Spleen (tissue), 7 donors: Measurements from ENCODE around the gene PLA2G4A.

Experiments
- POLR2A ChIP-seq, 3 donors: fragments of 450-650 bp; IDR thresholded peaks; one replicate each; pipeline ENCODE4 v1.5.1; 2017; ENCODE audit warnings: antibody characterized with exemption in 3 of 3, mild to moderate bottlenecking in 1 of 3
- POLR2AphosphoS5 ChIP-seq, 3 donors: sonication (generic); formaldehyde crosslinking; IDR thresholded peaks; one replicate each; pipeline ENCODE4 v1.5.1; 2017; ENCODE audit warnings: antibody characterized with exemption in 3 of 3
- TF ChIP-seq, protein P1 (sequence below), 11 experiments: fragments of 200-600 bp in 7 of 11; fragments of 450-650 bp in 4 of 11; sonication (generic) in 4 of 11; IDR thresholded peaks in 8 of 11; conservative IDR thresholded peaks in 3 of 11; 1 replicate in 7 of 11; 2 replicates in 4 of 11; pipeline versions ENCODE4 v1.4.0 to v1.8.0; 2016 to 2021; ENCODE audit warnings: antibody characterized with exemption in 11 of 11, inconsistent platforms in 4 of 11, mild to moderate bottlenecking in 1 of 11
- donor health status: DM: no; HTN: no; CAD: no; lungs with moderate emphysema.
- donor health status: DM: no; HTN: no; CAD: no.
- donor health status: DM: no; HTN: no; CAD: no.

DNA sequence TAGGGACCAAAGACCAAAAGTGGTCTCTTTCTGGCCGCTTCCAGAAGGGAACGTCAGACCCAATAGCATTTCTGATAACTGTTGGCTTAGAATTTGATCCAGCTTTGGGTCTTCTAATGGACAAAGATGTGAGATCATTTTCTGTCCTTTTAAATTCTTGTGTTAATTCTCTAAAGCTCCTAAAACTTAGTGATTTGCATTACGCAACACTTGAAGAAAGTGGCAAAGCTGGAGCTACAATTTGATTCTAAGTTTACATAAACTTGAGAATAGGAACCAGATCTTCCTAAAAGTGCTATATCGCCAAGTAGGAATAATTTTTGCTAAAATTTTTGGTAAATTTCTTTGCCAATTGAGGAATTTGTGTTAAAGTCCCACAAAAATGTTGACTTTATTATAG, 21.6 kb upstream of the PLA2G4A start:
- TF ChIP-seq POLR2A (IDR thresholded peaks at IDR 0.05) (no peak), POLR2AphosphoS5 (IDR thresholded peaks at IDR 0.05) (no peak)
- TF ChIP-seq, protein P1, sequence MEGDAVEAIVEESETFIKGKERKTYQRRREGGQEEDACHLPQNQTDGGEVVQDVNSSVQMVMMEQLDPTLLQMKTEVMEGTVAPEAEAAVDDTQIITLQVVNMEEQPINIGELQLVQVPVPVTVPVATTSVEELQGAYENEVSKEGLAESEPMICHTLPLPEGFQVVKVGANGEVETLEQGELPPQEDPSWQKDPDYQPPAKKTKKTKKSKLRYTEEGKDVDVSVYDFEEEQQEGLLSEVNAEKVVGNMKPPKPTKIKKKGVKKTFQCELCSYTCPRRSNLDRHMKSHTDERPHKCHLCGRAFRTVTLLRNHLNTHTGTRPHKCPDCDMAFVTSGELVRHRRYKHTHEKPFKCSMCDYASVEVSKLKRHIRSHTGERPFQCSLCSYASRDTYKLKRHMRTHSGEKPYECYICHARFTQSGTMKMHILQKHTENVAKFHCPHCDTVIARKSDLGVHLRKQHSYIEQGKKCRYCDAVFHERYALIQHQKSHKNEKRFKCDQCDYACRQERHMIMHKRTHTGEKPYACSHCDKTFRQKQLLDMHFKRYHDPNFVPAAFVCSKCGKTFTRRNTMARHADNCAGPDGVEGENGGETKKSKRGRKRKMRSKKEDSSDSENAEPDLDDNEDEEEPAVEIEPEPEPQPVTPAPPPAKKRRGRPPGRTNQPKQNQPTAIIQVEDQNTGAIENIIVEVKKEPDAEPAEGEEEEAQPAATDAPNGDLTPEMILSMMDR (IDR thresholded peaks at IDR 0.05 in 8 of 11, conservative IDR thresholded peaks at IDR 0.05 in 3 of 11): no peak
